Activated B cell treated with CpG ODN at 0.5 μM for 24 hours (primary cell): ENCODE results near the gene HABP4. TPM values are rescaled to one million over a fixed set of nuclear protein-coding genes. Genes with fewer than 3 reads are reported as not detected.

Source experiments
- ATAC-seq: fragments of 200-7000 bp; cut with Tn5 transposase; one replicate; pipeline ENCODE4 v1.10.0; 2021; ENCODE audit warnings: low read depth, mild to moderate bottlenecking, moderate library complexity
- CTCF ChIA-PET: fragments of 350-600 bp; sonication (Branson Sonifier 250); formaldehyde crosslinking; loops from one replicate; lab custom pipeline; 2021; ENCODE audit warnings: antibody characterized with exemption; lab: Charles Lee
- POLR2A ChIA-PET: fragments of 350-600 bp; sonication (Branson Sonifier 250); formaldehyde crosslinking; loops from one replicate; lab custom pipeline; 2021; ENCODE audit warnings: antibody characterized with exemption; lab: Charles Lee
- DNase-seq: peaks from one replicate; pipeline ENCODE4 v3.0.0; 2022
- H3K27ac Mint-ChIP-seq: one replicate; pipeline ENCODE4 v1.8.0; 2020; ENCODE audit warnings: mixed read lengths
- H3K27me3 Mint-ChIP-seq: one replicate; pipeline ENCODE4 v1.8.0; 2021; ENCODE audit warnings: mixed read lengths
- H3K36me3 Mint-ChIP-seq: one replicate; pipeline ENCODE4 v1.8.0; 2021; ENCODE audit warnings: low read depth, mixed read lengths
- H3K4me1 Mint-ChIP-seq: one replicate; pipeline ENCODE4 v1.8.0; 2021; ENCODE audit warnings: mixed read lengths
- H3K4me3 Mint-ChIP-seq: one replicate; pipeline ENCODE4 v1.8.0; 2020; ENCODE audit warnings: mild to moderate bottlenecking, mixed read lengths
- H3K9me3 Mint-ChIP-seq: one replicate; pipeline ENCODE4 v1.8.0; 2020; ENCODE audit warnings: mixed read lengths
- CTCF ChIP-seq: fragments of 200-600 bp; IDR thresholded peaks from one replicate; pipeline ENCODE4 v1.8.0; 2022; ENCODE audit warnings: antibody characterized with exemption, mild to moderate bottlenecking
- intact Hi-C: fragments of 100-400 bp; cut with micrococcal nuclease; formaldehyde crosslinking; loops from one replicate; pipeline ENCODE4 v1.15.1; 2024
- total RNA-seq: library from RNA; stranded (reverse); gene quantifications from 2 replicates; pipeline ENCODE4 v1.2.3, GENCODE V29; 2022

Gene HABP4
- total RNA-seq, 1 donor from 2014 or later: 8.1 TPM

- ChIA-PET POLR2A (no interaction called here), CTCF (no interaction called here)
- H3K9me3 Mint-ChIP-seq: no peaks in the 10 kb centered on the region
- H3K27me3 Mint-ChIP-seq: no peaks in the 10 kb centered on the region
- TF ChIP-seq CTCF: no peak
- DNase-seq (no peak), ATAC-seq (no peak)
- intact Hi-C loops: no loop called here
- H3K4me3 Mint-ChIP-seq: no peak overlapping the region
- peaks cover 20% of the 10 kb centered on the region for H3K4me1 Mint-ChIP-seq
- H3K27ac Mint-ChIP-seq: peak overlapping the region; percentile 75
- H3K36me3 Mint-ChIP-seq: peaks cover 33% of the 10 kb centered on the region
These were observed 35.3 kb downstream of the HABP4 start for GRCh38 chr9:96485280-96485679.

- no peak for TF ChIP-seq CTCF
- CTCF ChIA-PET: no interaction called here
- no peak overlapping the region for H3K27ac Mint-ChIP-seq
These were observed 36.5 kb downstream of the HABP4 start for GRCh38 chr9:96486386-96487028.

GRCh38 chr9:96487029-96487396 lies 37.0 kb downstream of the HABP4 start:
- intact Hi-C loops: no loop called here
- H3K27me3 Mint-ChIP-seq: no peaks in the 10 kb centered on the region
- CTCF ChIA-PET: no interaction called here
- H3K4me1 Mint-ChIP-seq: peaks cover 20% of the 10 kb centered on the region
- H3K27ac Mint-ChIP-seq: no peak overlapping the region
- ATAC-seq: no peak
- H3K36me3 Mint-ChIP-seq: peaks cover 48% of the 10 kb centered on the region
- POLR2A ChIA-PET: no interaction called here
- DNase-seq: no peak
- H3K4me3 Mint-ChIP-seq: no peak overlapping the region
- no peak for TF ChIP-seq CTCF
- no peaks in the 10 kb centered on the region for H3K9me3 Mint-ChIP-seq

More at GRCh38 chr9:96486386-96487028, 36.5 kb downstream of the HABP4 start:
- ATAC-seq (no peak), DNase-seq (no peak)
- H3K4me1 Mint-ChIP-seq: peaks cover 20% of the 10 kb centered on the region
- no peaks in the 10 kb centered on the region for H3K9me3 Mint-ChIP-seq
- H3K36me3 Mint-ChIP-seq: peaks cover 45% of the 10 kb centered on the region
- H3K4me3 Mint-ChIP-seq: no peak overlapping the region
- H3K27me3 Mint-ChIP-seq: no peaks in the 10 kb centered on the region
- POLR2A ChIA-PET: no interaction called here
- intact Hi-C loops: no loop called here

- H3K27ac Mint-ChIP-seq: no peak overlapping the region
- no peak for TF ChIP-seq CTCF
- CTCF ChIA-PET: no interaction called here
- no peak for ATAC-seq
- intact Hi-C loops: no loop called here
- DNase-seq: no peak
- peaks cover 48% of the 10 kb centered on the region for H3K36me3 Mint-ChIP-seq
- no peaks in the 10 kb centered on the region for H3K27me3 Mint-ChIP-seq
- no peaks in the 10 kb centered on the region for H3K9me3 Mint-ChIP-seq
- H3K4me1 Mint-ChIP-seq: peaks cover 20% of the 10 kb centered on the region
- POLR2A ChIA-PET: no interaction called here
- no peak overlapping the region for H3K4me3 Mint-ChIP-seq
These were observed 38.0 kb downstream of the HABP4 start for GRCh38 chr9:96487949-96488348.

GRCh38 chr9:96489482-96489979 lies 39.6 kb downstream of the HABP4 start:
- H3K27ac Mint-ChIP-seq: no peak overlapping the region
- ChIA-PET CTCF (no interaction called here), POLR2A (no interaction called here)
- no peaks in the 10 kb centered on the region for H3K9me3 Mint-ChIP-seq
- ATAC-seq (no peak), DNase-seq (no peak)
- H3K4me3 Mint-ChIP-seq: no peak overlapping the region
- H3K27me3 Mint-ChIP-seq: no peaks in the 10 kb centered on the region
- TF ChIP-seq CTCF: no peak
- peaks cover 48% of the 10 kb centered on the region for H3K36me3 Mint-ChIP-seq
- peaks cover 10% of the 10 kb centered on the region for H3K4me1 Mint-ChIP-seq
- intact Hi-C loops: no loop called here
